IPS-18a (cell line): ENCODE data around the gene PDLIM5.
"Not testable (repeated sequence)": the region's sequence is repeated elsewhere in the genome, so short reads cannot be mapped to it uniquely, and the experiment has no call there.

Experiments
- H3K27ac ChIP-seq: one replicate; pipeline ENCODE4 v1.5.1; 2013; ENCODE audit warnings: low read length
- H3K27me3 ChIP-seq: one replicate; pipeline ENCODE4 v1.6.1; 2013; ENCODE audit warnings: mild to moderate bottlenecking, low read length; ENCODE audit not compliant: control insufficient read depth, insufficient read depth
- H3K36me3 ChIP-seq: one replicate; pipeline ENCODE4 v1.6.1; 2013; ENCODE audit warnings: low read depth, low read length; ENCODE audit not compliant: control insufficient read depth
- H3K4me1 ChIP-seq: one replicate; pipeline ENCODE4 v1.6.1; 2013; ENCODE audit warnings: low read depth, low read length; ENCODE audit not compliant: control insufficient read depth
- H3K4me3 ChIP-seq: one replicate; pipeline ENCODE4 v1.5.1; 2013; ENCODE audit warnings: low read length
- H3K9ac ChIP-seq: one replicate; pipeline ENCODE4 v1.6.1; 2013; ENCODE audit warnings: mild to moderate bottlenecking, low read length, moderate library complexity
- H3K9me3 ChIP-seq: one replicate; pipeline ENCODE4 v1.6.1; 2013; ENCODE audit warnings: low read depth, low read length; ENCODE audit not compliant: control insufficient read depth

Gene PDLIM5

DNA sequence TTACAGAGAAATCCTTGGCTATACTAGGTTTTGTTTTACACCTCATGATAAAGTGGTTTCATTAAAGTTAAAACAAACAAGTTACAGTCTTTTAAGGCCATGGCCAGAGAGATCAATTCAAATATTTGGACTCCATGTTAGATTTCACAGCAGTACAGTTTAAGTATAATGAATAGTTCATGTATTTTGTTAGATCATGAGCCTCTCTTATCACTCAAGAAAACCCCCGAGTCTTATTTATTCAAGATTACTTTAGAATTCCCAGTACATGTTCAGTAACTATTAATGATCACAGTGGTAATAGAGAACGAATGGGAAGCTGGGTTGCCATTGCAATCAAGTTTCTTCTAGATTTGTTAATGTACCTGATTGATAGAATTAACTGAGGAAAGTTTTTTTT lies 15.2 kb downstream of the PDLIM5 start:
- Histone ChIP-seq H3K4me3 (no peak overlapping the region), H3K27me3 (no peaks in the 10 kb centered on the region), H3K27ac (no peak overlapping the region), H3K4me1 (peaks cover 2% of the 10 kb centered on the region), H3K9me3 (peaks cover 7% of the 10 kb centered on the region), H3K36me3 (no peaks in the 10 kb centered on the region), H3K9ac (no peak overlapping the region)

DNA sequence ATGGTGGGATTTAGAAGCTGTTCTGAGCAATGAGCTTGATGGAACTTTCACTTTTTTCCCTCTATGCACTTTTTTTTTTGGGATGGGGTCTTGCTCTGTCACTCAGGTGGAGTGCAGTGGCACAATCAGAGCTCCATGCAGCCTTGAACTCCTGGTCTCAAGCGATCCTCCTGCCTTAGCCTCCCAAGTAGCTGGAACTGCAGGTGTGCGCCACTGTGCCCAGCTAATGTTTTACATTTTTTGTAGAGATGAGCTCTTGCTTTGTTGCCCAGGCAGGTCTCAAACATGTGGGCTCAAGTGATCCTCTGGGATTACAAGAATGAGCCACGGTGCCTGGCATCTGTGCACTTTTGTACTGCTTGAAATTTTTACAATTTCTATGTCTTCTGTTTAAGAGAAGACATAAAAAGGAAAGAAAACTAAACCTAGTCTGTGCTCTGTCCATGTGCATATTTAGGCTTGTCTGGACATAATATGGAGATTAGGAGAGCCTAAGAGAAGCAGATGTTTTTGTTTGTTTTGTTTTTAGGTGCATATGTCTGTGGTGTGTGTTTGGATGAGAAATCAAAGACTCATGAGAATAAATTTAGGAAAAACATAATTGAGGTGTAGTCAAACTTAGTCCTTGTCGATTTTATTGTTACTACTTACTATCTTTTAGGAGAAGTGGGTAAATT lies 16.5 kb downstream of the PDLIM5 start:
- no peak overlapping the region for H3K4me3 ChIP-seq
- H3K27ac ChIP-seq, result no peak overlapping the region
- no peaks in the 10 kb centered on the region for H3K36me3 ChIP-seq
- peaks cover 7% of the 10 kb centered on the region for H3K9me3 ChIP-seq
- no peaks in the 10 kb centered on the region for H3K4me1 ChIP-seq
- H3K27me3 ChIP-seq, result no peaks in the 10 kb centered on the region
- H3K9ac ChIP-seq, result no peak overlapping the region

DNA sequence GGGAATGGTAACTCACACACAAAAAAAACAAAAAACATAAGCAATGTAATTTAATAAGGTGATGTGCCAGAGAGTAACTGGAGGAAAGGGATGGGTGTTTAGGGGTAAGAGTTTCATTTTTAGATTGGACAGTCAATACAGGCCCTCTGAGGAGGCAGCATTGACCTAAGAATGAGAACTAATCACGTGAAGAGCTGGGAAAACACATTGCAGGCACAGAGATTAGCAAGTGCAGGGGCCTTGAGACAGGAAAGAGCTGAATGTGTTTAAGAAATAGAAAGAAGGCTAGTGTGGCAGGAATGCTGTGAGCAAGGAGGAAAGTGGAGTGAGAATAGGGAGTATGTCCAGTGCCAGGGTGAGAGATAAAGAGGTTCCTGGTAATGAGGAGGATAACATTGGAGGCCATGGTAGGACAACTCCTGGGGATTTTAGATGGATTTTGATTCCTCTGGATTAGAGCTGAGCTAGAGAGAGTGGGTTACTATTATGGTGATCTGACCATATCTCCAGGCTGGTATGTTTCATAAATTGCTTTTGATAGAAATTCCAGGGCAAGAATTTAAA lies 17.6 kb downstream of the PDLIM5 start:
- no peak overlapping the region for H3K9ac ChIP-seq
- H3K36me3 ChIP-seq, result no peaks in the 10 kb centered on the region
- H3K27me3 ChIP-seq, result no peaks in the 10 kb centered on the region
- no peaks in the 10 kb centered on the region for H3K4me1 ChIP-seq
- peaks cover 7% of the 10 kb centered on the region for H3K9me3 ChIP-seq
- H3K4me3 ChIP-seq, result no peak overlapping the region
- H3K27ac ChIP-seq, result no peak overlapping the region

DNA sequence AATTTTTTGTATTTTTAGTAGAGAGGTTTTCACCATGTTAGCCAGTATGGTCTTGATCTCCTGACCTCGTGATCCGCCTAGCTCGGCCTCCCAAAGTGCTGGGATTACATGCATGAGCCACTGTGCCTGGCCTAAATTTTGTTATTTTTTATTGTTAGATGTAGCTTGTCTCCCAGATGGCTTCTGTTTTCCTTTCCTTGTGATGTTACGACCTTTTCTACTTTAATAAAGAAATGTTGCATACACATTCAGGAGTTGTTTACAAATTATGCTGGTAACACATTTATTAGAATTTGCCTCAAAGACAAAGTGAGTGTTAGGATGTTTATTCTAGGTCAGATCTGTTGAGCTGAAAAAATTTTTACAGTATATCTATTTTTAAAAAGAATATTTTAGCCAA lies 18.4 kb downstream of the PDLIM5 start:
- Histone ChIP-seq H3K27me3 (no peaks in the 10 kb centered on the region), H3K9ac (no peak overlapping the region), H3K27ac (no peak overlapping the region), H3K9me3 (peaks cover 7% of the 10 kb centered on the region), H3K4me1 (peaks cover 5% of the 10 kb centered on the region), H3K4me3 (no peak overlapping the region), H3K36me3 (no peaks in the 10 kb centered on the region)

DNA sequence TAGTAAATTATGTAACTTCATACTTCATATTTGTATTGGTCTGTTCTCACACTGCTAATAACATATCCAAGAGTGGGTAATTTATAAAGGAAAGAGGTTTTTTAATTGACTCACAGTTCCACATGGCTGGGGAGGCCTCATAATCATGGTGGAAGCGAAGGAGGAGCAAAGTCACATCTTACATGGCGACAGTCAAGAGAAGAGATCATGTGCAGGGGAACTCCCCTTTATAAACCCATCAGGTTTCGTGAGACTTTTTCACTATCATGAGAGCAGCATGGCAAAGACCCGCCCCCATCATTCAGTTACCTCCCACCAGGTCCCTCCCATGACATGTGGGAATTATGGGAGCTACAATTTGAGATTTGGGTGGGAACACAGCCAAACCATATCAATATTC lies 19.0 kb downstream of the PDLIM5 start:
- not testable (repeated sequence) for H3K27ac ChIP-seq, H3K36me3 ChIP-seq, H3K9me3 ChIP-seq, H3K27me3 ChIP-seq, H3K9ac ChIP-seq, H3K4me3 ChIP-seq
- peaks cover 10% of the 10 kb centered on the region for H3K4me1 ChIP-seq

DNA sequence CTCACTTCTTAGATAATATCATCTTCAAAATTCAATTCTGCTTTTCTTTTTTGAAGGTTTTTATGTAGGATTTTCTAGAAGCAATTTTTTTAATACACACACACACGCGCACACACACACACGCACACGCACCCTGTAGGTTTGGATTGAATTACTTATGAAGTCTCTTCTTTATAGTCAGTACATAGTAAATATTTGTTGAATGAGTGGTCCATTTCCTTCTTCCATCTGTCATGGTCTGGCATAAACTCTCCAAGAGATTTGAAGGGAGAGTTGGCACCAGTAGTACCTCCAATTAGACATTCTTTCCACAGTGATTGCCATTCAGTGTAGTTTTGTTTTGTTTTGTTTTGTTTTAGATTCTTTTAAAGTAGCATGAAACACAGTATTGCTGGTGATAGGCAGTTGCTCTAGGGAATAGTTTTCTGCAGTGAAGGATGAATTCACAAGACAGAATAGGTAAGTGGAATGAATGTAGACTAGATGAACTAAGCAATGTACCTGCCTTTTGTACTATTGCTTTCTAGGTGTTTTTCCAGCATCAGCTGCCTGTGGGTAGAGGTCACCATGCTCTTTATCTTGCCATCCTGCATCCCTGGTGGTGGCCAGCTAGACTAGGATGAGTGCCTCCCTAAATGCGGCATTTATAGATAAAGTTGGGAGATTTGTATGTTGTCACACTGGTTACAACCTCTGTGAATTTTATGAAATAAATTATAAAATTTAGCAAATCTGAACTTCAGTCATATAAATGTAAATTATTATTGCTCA lies 20.5 kb downstream of the PDLIM5 start:
- Histone ChIP-seq H3K27ac (no peak overlapping the region), H3K36me3 (no peaks in the 10 kb centered on the region), H3K4me3 (no peak overlapping the region), H3K9ac (no peak overlapping the region), H3K9me3 (peaks cover 7% of the 10 kb centered on the region), H3K4me1 (peaks cover 14% of the 10 kb centered on the region), H3K27me3 (no peaks in the 10 kb centered on the region)

DNA sequence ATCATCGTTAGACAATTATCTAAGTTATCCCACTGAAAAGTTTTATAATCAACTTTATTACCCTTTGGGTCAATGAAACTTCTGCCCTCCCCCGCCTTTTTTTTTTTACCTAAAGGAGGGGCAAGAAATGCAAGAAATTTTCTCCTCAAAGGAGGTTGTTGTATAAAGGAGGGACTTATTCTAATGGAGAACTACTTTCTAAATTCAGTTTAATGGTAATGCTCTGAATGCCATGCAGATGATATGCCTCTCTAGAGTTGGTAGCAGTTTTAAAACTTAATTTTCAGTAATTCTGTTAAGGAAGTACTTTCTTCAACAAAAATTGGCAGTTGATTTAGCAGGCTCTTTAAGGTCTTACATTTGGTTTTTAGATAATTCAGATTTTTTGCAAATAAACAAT lies 23.3 kb downstream of the PDLIM5 start:
- peaks cover 7% of the 10 kb centered on the region for H3K9me3 ChIP-seq
- H3K36me3 ChIP-seq, result no peaks in the 10 kb centered on the region
- no peak overlapping the region for H3K4me3 ChIP-seq
- H3K27me3 ChIP-seq, result no peaks in the 10 kb centered on the region
- H3K4me1 ChIP-seq, result peaks cover 21% of the 10 kb centered on the region
- no peak overlapping the region for H3K27ac ChIP-seq
- no peak overlapping the region for H3K9ac ChIP-seq

DNA sequence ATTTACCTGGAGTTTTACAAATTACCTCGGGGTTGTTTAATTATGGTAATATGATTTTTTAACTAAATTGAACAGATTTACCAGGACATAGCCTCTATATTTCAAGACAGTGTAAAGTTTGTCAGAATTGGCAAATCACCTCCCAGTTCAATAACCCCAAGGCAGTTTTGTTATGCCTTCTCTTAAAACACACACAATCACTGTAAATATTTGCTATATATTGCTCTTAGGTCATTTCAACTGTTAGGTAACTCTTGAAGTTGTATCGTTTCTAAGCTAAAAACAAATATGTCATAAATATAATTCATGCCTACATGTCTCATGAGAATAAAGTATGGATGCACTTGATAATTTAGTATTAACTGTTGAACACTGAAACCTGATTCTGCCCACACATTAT lies 24.1 kb downstream of the PDLIM5 start:
- no peak overlapping the region for H3K27ac ChIP-seq
- peaks cover 27% of the 10 kb centered on the region for H3K4me1 ChIP-seq
- peaks cover 3% of the 10 kb centered on the region for H3K9me3 ChIP-seq
- H3K36me3 ChIP-seq, result no peaks in the 10 kb centered on the region
- no peak overlapping the region for H3K4me3 ChIP-seq
- H3K27me3 ChIP-seq, result no peaks in the 10 kb centered on the region
- no peak overlapping the region for H3K9ac ChIP-seq

DNA sequence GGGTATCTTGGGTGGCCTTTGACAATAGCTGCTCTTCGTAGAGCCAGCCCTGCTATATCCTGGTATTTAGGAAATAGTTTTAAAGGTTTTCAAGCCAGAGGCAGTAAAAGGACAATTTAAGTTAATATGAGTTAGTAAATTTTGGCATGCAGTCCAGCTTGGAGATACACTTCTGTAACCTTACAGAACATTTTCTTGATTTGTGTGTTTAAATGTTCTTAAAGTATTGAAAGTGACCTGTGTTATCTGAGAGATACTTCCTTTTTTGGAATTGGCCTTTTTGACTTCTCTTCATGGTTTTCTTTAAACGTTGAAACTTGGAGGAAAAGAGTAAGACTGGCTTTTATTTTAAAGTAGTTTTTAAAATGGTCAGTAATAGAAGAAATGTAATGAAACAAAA lies 25.5 kb downstream of the PDLIM5 start:
- H3K4me1 ChIP-seq, result peaks cover 27% of the 10 kb centered on the region
- no peaks in the 10 kb centered on the region for H3K9me3 ChIP-seq
- H3K4me3 ChIP-seq, result no peak overlapping the region
- H3K27ac ChIP-seq, result no peak overlapping the region
- H3K9ac ChIP-seq, result no peak overlapping the region
- H3K27me3 ChIP-seq, result no peaks in the 10 kb centered on the region
- H3K36me3 ChIP-seq, result no peaks in the 10 kb centered on the region

DNA sequence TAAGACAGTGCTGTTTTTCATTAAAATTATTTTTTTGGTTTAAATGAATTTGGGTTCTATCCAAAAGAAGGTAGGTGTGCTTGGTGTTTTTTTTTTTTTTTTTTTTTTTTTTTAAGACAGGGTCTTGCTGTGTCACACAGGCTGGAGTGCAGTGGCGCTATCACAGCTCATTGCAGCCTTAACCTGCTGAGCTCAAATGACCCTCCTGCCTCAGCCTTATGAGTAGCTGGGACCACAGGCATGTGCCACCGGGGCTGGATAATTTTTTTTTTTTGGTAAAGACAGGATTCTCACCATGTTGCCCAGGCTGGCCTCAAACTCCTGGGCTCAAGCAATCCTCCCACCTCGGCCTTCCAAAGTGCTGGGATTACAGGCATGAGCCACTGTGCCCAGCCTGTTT lies 27.1 kb downstream of the PDLIM5 start:
- not testable (repeated sequence) for H3K27me3 ChIP-seq, H3K9me3 ChIP-seq, H3K9ac ChIP-seq, H3K4me3 ChIP-seq, H3K36me3 ChIP-seq, H3K27ac ChIP-seq
- H3K4me1 ChIP-seq, result peaks cover 27% of the 10 kb centered on the region

DNA sequence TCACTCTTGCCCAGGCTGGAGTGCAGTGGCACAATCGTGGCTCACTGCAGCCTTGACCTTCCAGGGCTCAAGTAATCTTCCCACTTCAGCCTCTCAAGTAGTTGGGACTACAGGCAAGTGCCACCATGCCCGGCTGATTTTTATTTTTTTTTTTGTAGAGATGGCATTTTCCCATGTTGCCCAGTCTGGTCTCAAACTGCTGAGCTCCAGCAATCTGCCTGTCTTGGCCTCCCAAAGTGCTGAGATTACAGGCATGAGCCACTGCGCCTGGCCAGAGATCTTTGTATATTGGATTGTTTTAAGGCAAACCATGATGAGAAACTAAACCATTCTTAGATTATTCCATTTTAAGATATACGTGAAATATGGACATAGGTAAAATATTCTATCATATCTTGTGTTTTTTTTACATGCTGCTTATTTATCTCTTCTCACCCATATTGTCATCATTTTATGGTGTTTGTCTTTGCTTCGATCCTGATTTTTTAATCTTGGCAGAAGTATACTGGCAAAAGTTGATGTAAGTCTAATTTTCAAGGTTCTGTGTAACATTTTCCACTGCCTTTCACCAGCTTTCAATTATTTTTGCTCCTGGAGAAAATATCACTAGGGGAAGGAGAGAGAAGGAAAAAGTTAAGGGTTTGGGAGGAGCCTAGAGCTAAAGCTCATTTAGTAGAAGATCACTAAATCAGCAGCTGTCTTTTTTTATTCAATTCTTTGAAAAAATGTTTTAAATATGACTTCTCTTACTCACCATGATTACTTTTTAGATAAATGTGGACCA lies 27.8 kb downstream of the PDLIM5 start:
- no peaks in the 10 kb centered on the region for H3K9me3 ChIP-seq
- H3K4me3 ChIP-seq, result no peak overlapping the region
- H3K27ac ChIP-seq, result no peak overlapping the region
- peaks cover 27% of the 10 kb centered on the region for H3K4me1 ChIP-seq
- H3K36me3 ChIP-seq, result no peaks in the 10 kb centered on the region
- H3K27me3 ChIP-seq, result no peaks in the 10 kb centered on the region
- H3K9ac ChIP-seq, result no peak overlapping the region
